GM21737 (cell line): ENCODE results near the gene RAB26.

Experiments
- ATAC-seq: cut with Tn5 transposase; IDR thresholded peaks from one replicate; pipeline ENCODE4 v1.9.1; 2021; ENCODE audit warnings: mild to moderate bottlenecking, moderate library complexity; ENCODE audit not compliant: unreplicated experiment

The RAB26 gene

GRCh38 chr16:2178321-2179106 lies 30.1 kb downstream of the RAB26 start:
- ATAC-seq, result no peak

DNA sequence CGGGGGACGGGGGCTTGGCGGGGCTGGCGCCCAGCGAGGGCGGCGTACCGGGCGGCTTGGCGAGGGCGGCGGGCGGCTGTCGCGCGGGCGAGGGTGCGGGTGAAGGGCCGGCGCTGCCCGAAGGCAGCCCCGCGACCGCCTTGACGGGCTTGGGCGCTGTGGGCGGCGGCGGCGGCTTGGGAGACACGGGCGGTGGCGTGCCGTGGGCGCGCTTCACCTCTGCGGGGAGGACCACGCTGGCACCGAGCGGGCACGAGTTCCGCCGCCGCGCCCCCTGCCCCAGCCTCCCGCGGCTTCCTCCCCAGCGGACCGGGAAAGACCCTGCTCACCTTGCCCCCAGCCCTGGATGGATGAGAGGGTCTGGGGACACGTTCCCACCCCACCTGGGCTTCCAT lies 30.7 kb downstream of the RAB26 start:
- ATAC-seq, result no peak

DNA sequence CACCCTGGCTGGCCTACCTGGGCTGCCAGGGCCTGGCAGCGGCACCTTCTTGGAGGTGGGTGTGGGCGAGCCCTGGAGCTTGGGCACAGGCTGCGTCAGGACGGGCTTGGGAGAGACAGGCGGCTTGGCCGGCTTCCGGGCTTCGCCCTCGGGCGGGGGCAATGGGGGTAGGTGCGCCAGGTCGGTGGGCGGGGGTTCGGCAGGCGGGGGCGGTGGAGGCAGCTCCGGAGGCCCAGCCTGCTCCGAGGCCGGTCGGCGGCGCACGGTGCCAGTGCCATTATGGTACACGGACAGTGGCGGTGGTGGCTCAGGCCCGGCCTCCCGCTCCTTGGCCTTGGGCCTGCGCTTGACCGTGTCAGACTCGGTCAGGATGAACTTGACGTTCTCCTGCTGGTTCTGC lies 31.2 kb downstream of the RAB26 start:
- no peak for ATAC-seq

GRCh38 chr16:2180461-2180860 lies 32.0 kb downstream of the RAB26 start:
- no peak for ATAC-seq

DNA sequence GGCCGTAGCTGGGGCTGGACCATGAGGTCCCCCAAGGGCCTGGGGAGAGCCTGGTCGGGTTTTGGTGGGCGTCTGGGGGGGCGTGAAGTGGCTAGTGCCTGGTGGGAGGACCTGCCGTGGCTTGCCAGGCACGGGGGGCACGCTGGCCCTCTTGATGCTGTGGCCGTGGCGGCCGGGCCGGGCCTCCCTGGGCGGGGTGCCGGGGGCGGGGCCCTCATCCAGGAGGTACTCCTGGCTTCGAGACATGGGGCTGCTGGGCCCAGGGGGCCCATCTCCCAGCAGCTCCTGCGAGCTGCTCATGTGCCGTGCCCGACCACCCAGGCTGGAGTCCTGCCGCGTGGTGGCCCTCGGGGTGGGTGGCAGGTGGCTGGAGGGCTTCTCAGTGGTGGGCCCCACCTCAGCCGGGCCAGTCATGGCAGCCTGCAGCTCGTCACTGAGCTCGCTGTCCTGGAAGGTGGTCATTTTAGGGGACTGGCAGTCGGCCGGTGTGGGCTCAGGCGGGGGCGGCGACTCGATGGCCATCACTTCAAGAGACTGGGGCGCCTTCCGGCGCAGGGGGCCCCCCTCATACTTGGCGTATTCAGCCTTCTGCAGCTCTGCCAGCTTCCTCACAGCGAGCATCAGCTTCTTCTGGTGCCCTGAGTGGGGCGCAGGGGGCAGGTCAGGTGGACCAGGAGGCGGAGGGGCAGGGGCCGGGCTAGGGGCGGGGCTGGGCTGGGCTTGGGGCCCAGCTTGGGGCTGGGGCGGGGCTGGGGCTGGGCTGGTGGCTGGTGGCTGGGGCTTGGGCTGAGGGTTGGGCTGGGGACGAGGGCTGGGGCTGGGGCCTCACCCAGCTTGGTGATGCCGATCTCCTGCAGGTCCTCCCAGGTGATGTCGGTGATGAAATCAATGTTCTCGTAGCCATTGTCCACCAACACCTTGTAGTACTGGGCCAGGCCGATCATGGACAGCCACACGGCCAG lies 32.8 kb downstream of the RAB26 start:
- ATAC-seq, result no peak

- ATAC-seq, result no peak
Observed at GRCh38 chr16:2181952-2182351, 33.5 kb downstream of the RAB26 start.

DNA sequence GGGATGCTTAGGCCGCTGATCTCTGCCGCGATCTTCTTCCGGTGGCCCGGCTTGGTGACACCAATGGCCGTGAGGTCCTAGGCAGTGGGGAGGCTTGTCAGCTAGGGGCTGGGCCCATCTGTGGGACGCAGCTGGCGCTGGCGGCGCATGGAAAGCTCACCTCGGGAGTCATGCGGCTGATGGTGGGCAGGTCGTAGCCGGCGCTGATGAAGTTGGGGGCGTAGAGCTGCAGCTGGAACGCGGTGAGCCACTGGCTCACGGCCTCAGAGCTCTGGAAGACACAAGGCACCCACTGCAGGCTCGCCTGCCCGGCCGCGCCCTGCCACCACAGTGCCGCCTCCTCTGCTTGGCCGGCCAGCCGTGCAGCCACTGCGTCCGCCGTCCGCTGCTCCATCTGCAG lies 35.2 kb downstream of the RAB26 start:
- no peak for ATAC-seq

DNA sequence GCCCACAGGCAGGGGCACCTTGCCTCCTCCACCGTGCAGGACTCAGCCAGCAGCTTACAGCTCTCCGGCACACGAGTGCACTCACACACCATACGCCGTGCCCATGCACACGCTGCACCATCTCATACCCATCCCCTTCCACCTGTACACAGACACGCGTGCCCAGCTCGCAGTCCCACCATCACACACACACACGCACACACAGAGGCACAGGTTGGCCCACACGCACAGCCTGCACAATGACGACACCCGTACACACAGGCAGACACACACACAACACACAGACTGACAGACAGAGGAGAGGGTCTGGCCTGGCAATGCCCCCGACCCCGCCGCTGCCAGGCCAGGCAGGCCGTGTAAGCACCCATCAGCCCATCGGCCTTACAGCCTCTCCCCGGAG lies 35.9 kb downstream of the RAB26 start:
- ATAC-seq, result no peak

GRCh38 chr16:2184962-2185361 lies 36.5 kb downstream of the RAB26 start:
- ATAC-seq, result no peak

- no peak for ATAC-seq
Observed at GRCh38 chr16:2186064-2186463, 37.6 kb downstream of the RAB26 start.

DNA sequence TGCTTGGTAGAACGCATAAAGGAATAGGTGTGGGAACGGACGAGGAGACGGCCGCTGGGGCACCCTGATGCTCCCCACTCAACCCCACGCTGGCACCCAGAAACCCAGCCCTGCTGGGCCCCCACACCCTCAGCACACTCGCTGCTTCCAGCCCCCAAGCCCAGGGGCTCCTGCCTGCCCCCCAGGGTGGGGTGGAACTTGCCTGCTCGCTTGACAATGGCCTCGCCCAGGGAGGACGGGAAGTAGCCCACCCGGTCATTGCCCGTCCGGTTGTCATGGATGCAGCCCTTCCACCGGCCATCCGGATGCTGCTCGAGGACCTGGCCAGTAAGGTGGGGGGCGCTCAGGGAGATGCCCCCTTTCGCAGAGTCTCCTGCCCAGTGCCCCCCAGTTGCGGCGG lies 38.1 kb downstream of the RAB26 start:
- no peak for ATAC-seq

- no peak for ATAC-seq
Observed at GRCh38 chr16:2187212-2187611, 38.8 kb downstream of the RAB26 start.

GRCh38 chr16:2188395-2188794 lies 40.0 kb downstream of the RAB26 start:
- ATAC-seq, result no peak

- ATAC-seq, result no peak
Observed at GRCh38 chr16:2189252-2189893, 40.9 kb downstream of the RAB26 start.

GRCh38 chr16:2190002-2190658 lies 41.7 kb downstream of the RAB26 start:
- no peak for ATAC-seq

DNA sequence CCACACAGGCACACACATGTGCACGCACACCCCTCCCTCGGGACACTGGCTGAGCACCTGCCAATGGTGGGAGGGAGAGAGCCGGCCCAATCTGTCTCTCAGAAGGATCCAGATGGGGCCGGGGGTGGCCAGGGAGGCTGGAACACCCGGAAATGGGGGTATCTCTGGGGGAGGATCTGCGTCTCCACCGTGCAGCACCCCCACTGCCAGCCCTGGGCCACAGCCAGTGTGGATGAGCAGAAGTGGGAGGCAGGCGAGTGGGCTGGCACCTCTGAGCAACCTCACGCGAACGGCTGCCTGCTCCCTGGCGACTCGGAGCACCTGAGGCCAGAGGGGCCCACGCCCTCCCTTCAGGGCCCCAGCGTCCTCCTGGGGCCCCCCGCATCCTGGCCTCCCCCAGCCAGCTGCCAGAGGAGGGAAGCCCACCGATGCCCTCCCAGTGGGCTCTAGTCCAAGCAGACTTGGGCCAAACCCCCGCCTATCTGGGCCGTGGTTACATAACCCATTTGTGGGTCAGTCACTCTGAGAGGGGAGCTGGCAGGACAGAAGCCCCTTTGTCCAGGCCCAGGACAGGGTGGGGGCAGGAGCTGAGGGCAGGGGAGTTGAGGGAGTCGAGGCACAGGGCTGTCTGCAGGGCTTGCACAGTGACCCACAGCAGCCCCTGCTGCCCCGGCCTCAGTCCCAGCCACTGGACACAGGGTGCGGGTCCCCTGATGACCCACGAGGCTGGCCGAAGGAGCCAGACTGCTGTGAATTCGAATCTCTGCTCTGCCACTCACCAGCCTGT lies 42.4 kb downstream of the RAB26 start:
- no peak for ATAC-seq

DNA sequence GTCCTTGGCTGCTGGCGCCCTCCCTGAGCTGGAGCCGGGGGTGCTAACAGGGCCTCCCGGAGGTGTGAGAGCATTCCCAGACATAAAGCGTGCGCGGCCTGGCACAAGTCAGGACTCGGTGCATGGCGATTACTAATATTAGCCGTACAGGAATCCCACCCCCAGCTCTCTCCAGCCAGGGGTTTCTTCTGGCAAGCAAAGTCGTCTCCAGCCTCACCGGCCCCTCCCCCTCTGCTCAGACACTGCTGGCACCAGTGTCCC lies 43.0 kb downstream of the RAB26 start:
- ATAC-seq, result no peak

GRCh38 chr16:2194166-2194834 lies 45.9 kb downstream of the RAB26 start:
- ATAC-seq, result no peak

DNA sequence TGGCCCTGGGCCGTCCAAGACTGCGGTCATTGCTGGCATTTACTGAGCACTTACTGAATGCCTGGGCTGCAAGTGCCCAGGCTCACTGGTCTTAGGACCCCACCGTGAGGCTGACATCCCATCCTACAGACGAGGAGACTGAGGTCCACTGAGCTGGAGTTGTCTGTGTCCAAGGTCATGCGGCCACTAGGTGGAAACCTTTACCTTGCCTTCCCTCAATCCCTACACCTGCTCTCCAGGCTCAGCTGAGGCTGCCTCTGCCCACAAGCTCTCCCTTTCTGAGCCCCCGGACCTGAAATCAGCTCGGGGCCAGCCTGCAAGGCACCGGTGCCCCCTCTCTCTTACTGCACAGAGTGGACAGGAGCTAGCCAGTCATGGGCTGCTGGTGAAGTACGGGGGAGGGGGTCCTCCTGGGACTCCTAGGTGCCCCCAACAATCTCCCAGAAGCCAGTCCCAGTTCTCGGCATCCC lies 46.5 kb downstream of the RAB26 start:
- no peak for ATAC-seq
